Renal cortical epithelial cell (primary cell): ENCODE data around the gene ARL14EP. TPM values are rescaled to one million over a fixed set of nuclear protein-coding genes. Genes with fewer than 3 reads are reported as not detected.

ENCODE experiments used
- DNase-seq: peaks from one replicate; pipeline ENCODE4 v3.0.0-alpha.2; 2011; ENCODE audit warnings: low read depth
- total RNA-seq: library from RNA; depleted of rRNA; stranded (reverse); fragments of >200 nt; gene quantifications from 2 replicates; pipeline ENCODE4 v1.2.3, GENCODE V29; 2014

ARL14EP gene
- total RNA-seq, 1 donor from 2014 or later: 43.2 TPM

- DNase-seq: peak; percentile 2
Measured at GRCh38 chr11:30326906-30327305, 4.0 kb downstream of the ARL14EP start.

DNA sequence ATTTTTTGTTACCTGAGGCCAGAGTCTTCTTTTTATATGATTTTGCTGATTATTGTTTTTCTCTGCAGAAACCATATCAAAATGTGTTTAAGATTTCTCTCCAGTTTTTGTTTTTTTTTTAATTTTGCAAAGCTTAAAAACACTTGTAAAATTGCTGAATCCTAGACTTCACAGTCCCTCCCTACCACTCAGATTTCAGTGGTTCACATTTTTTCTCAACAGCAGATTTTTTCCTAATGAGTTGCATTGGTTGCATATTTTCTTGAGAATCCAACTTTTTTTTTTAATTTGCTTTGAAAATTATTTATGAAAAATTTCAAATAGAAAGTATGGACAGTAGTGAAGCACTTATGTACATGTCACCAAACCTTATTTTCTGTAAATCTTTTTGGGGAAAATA is 5.8 kb downstream of the ARL14EP start:
- DNase-seq: no peak

DNA sequence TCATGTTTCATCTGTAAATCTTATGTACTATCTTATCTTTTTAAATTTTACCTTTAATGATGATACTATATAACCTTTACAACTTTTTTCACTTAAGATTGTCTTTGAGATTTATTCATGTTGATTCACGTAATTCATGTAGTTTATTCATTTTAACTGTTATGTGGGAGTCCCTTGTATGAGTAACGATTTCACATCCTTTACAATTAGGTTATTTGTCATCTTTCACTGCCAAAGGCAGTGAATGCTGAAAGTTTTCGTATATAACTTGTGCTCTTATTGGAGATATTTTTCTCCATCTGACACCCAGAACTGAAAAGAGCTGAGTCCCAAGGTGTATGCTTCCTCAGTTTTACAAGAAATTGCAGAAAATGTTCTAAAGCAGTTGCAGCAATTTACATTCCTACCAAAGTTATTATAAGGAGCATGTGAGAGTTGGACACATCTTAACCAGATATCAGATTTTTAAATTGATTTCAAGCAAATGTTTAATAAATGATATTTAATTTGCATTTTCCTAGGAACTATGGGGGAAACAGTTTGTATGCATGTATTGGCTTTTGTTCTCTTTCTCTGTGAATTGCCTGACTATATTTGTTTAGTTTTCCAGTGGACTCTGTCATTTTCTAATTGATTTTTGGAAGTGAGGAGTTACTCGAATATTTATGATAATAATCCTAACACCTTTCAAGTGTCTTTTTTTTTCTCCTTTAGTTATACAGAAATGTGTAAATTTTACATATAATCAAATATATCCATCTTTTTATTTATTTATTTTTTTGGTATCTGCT is 6.4 kb downstream of the ARL14EP start:
- no peak for DNase-seq

GRCh38 chr11:30333405-30333804 is 10.5 kb downstream of the ARL14EP start:
- peak; percentile 20 for DNase-seq

- no peak for DNase-seq
Measured at GRCh38 chr11:30342736-30343166, 19.8 kb downstream of the ARL14EP start.

GRCh38 chr11:30344085-30344484 is 21.2 kb downstream of the ARL14EP start:
- DNase-seq: no peak

GRCh38 chr11:30345644-30346043 is 22.7 kb downstream of the ARL14EP start:
- no peak for DNase-seq

DNA sequence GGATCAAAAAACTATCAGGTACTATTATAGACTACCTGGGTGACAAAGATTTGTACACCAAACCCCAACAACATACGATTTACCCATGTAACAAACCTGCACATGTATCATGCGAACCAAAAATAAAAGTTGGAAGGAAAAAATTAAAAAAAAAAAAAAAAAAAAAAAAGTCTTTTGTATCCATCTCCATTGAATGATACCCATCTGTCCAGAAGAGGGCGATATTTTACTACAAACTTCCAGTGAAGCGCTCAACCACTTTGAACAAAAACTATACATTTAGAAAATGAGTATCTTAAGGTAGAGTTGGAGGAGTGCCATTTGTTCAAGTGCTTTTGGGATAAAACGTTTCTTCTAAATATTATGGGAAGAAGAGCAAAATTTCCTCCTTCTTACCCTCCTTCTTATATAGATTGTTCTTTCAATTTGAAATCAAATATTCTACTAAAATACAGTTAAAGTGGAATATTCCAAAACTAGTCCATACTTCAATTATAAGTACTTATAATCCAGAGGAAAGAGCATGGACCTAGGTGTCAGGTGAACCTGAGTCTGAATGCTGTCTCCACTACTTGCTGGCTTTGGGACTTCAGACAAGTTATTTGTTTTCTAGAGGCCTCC is 23.3 kb downstream of the ARL14EP start:
- peak; percentile 62 for DNase-seq

GRCh38 chr11:30348035-30348434 is 25.1 kb downstream of the ARL14EP start:
- DNase-seq: no peak

- no peak for DNase-seq
Measured at GRCh38 chr11:30349885-30350284, 27.0 kb downstream of the ARL14EP start.

DNA sequence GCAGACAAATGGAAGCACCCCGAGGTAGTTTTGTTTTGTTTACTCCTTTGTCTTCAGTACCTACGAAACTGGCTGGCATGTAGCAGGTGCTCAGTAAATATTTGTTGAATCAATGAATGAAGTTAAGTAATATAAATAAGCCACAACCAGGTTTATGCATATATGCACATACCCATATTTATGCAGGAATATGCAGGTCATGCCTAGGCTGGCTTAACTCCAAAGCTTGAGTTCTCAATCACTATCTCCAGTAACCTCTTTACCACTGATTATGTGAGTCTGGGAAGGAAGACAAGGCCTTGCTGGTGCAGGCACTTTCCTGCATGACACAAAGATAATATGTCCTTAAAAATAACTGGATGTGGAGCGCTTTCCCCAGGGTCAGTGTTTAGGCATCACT is 27.5 kb downstream of the ARL14EP start:
- DNase-seq: no peak

DNA sequence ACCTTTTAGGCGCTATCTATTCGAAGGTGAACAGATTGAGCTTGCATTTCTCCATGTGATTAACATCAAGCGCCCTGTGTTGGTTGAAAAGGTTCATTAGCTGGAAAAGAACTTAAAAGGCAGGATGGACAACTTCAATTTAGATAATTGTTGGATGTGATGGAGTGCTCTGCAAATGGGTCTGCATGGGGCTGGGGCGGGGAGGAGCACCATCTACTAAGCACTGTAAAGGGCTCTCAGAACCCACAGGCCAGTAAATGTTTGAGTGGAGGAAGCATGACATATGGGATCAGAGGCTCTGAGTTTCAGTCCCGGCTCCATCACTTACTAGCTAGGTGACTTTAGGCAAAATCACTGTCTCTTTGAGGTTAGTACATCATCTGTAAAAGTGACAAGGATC is 28.2 kb downstream of the ARL14EP start:
- no peak for DNase-seq

DNA sequence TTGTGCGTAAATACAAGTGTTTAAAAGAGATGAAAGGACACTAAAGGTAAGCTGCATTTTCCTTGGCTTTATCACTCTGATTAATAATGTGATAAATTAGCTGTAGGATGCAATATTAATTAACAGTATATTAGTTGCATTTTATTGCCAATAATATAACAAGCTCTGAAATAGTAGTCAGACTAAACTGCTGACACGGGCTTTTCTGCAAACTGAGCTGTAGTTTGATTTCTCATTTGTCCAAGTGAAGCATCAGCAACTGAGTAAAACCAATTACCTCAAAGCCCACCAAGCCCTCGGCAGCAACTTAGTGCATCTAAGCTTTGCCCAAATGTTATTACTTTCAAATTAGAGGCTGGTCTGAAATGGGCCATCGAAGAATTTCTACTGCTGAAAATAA is 33.5 kb downstream of the ARL14EP start:
- no peak for DNase-seq

GRCh38 chr11:30357872-30358271 is 35.0 kb downstream of the ARL14EP start:
- DNase-seq: no peak

GRCh38 chr11:30358536-30358935 is 35.6 kb downstream of the ARL14EP start:
- no peak for DNase-seq

DNA sequence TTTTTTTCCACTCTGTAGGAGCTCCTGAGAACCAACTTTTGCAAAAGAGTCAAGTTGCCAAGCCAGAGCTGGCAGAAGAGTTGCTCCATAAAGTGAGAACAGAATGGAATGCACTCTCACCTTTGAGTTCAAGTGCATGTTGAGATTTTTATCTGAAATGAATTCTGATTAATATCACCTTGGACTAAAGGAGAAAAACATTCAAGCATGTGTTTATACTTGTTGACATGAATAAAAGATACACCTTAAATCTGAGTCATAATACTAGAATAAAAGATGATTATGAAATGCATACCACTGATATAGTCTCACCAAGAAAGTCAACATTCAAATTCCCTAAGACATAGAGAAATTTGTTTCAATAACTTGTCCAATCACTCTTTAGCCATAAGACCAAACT is 37.8 kb downstream of the ARL14EP start:
- DNase-seq: peak; percentile 6

GRCh38 chr11:30364139-30364836 is 41.4 kb downstream of the ARL14EP start:
- no peak for DNase-seq

GRCh38 chr11:30364837-30365482 is 42.1 kb downstream of the ARL14EP start:
- DNase-seq: no peak

- no peak for DNase-seq
Measured at GRCh38 chr11:30365793-30366517, 43.1 kb downstream of the ARL14EP start.

GRCh38 chr11:30368394-30368793 is 45.5 kb downstream of the ARL14EP start:
- no peak for DNase-seq

GRCh38 chr11:30370164-30370563 is 47.3 kb downstream of the ARL14EP start:
- no peak for DNase-seq

DNA sequence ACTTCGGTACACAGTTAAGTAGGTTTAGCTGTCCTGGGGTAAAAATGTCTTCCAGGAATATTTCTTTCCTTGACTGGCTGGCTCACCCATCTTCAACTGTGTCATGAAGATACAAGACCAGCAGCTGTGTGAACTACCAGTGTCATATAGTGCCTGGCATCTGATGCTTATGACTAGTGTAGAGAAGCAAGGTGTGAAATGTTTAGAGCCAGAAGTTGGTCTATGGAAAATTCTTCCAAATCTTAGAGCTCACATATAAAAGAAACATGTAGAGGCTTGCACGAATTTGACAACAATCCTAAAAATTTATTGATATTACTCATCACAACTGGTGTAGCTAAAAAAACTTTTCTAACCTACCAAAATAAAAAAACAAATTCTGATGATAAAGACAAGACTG is 54.4 kb downstream of the ARL14EP start:
- no peak for DNase-seq
